HepG2 (cell line): ENCODE results near the gene CCNH. TPM values are rescaled to one million over a fixed set of nuclear protein-coding genes. Genes with fewer than 3 reads are reported as not detected.

Source experiments
- ATF7-NPFF ChIP-seq: sonication (generic); formaldehyde crosslinking; IDR thresholded peaks from 2 replicates; pipeline ENCODE4 v1.8.1; 2023; ENCODE audit warnings: mild to moderate bottlenecking, low read depth, missing genetic modification reagents, moderate library complexity
- CAMTA2 ChIP-seq: sonication (generic); formaldehyde crosslinking; IDR thresholded peaks from 2 replicates; pipeline ENCODE4 v1.4.0; 2020; ENCODE audit warnings: mild to moderate bottlenecking, missing genetic modification reagents, borderline replicate concordance
- CHD4 ChIP-seq: fragments of 200-600 bp; sonication (generic); IDR thresholded peaks from 2 replicates; pipeline ENCODE4 v1.7.0; 2017; ENCODE audit warnings: mild to moderate bottlenecking, low read length, borderline replicate concordance
- E2F1 ChIP-seq: sonication (generic); formaldehyde crosslinking; IDR thresholded peaks from 2 replicates; pipeline ENCODE4 v1.5.0; 2020; ENCODE audit warnings: missing genetic modification reagents
- GMEB1 ChIP-seq: sonication (generic); formaldehyde crosslinking; IDR thresholded peaks from 2 replicates; pipeline ENCODE4 v1.5.1; 2020; ENCODE audit warnings: missing genetic modification reagents, mild to moderate bottlenecking, borderline replicate concordance
- KLF16 ChIP-seq, 2 experiments: sonication (generic) in 1 of 2; formaldehyde crosslinking in 1 of 2; IDR thresholded peaks; 2 replicates each; pipeline versions ENCODE4 v1.6.1 to v1.8.0; 2016 to 2023; ENCODE audit warnings: missing genetic modification reagents in 2 of 2, missing compliant biosample characterization in 1 of 2
- MTF2 ChIP-seq: sonication (generic); formaldehyde crosslinking; IDR thresholded peaks from 2 replicates; pipeline ENCODE4 v1.5.0; 2020; ENCODE audit warnings: missing genetic modification reagents, borderline replicate concordance
- RNF219 ChIP-seq: sonication (generic); formaldehyde crosslinking; IDR thresholded peaks from 2 replicates; pipeline ENCODE4 v1.5.0; 2020; ENCODE audit warnings: mild to moderate bottlenecking, missing genetic modification reagents
- ZBTB33 ChIP-seq: sonication (generic); formaldehyde crosslinking; IDR thresholded peaks from 2 replicates; pipeline ENCODE4 v1.4.0; 2020; ENCODE audit warnings: missing genetic modification reagents
- ZFP82 ChIP-seq: sonication (generic); formaldehyde crosslinking; IDR thresholded peaks from 2 replicates; pipeline ENCODE4 v1.5.1; 2020; ENCODE audit warnings: mild to moderate bottlenecking, missing genetic modification reagents, borderline replicate concordance
- ZNF276 ChIP-seq: sonication (generic); formaldehyde crosslinking; IDR thresholded peaks from 2 replicates; pipeline ENCODE4 v1.4.0; 2020; ENCODE audit warnings: mild to moderate bottlenecking, low read depth, missing genetic modification reagents
- ZNF687 ChIP-seq: sonication (generic); formaldehyde crosslinking; IDR thresholded peaks from 2 replicates; pipeline ENCODE4 v1.5.1; 2020; ENCODE audit warnings: mild to moderate bottlenecking, missing genetic modification reagents, moderate library complexity
- polyA plus RNA-seq, 8 experiments: library from polyadenylated mRNA; depleted of rRNA in 3 of 8; stranded (reverse) in 7 of 8; unstranded in 1 of 8; fragments of >200 nt; fragmentation: Illumina TruSeq in 4 of 8; extraction: Trizol in 4 of 8; gene quantifications; 2 replicates each; pipeline versions ENCODE4 v1.2.1 to v1.2.3, GENCODE V29; 2011 to 2016; ENCODE audit warnings: low read depth in 4 of 8, missing spikeins in 1 of 8, mixed read lengths in 1 of 8; ENCODE audit not compliant: insufficient read depth in 1 of 8
- total RNA-seq, 5 experiments: library from RNA; depleted of rRNA; stranded (reverse); fragments of >200 nt; fragmentation: Illumina TruSeq; extraction: Trizol; gene quantifications; 2 replicates each; pipeline ENCODE4 v1.2.3, GENCODE V29; 2016; ENCODE audit warnings: low read depth in 1 of 5

The CCNH gene
- total and polyA plus RNA-seq, 2 of the 13 experiments (the other 11 are each of a cell fraction or from before 2014, with no cell fraction given), result 42.5 to 94.3 TPM

GRCh38 chr5:87412630-87413342 lies at the start of gene CCNH (continued):
- TF ChIP-seq RNF219 (CRISPR knock-in tag), result no peak
- no peak for TF ChIP-seq MTF2 (CRISPR knock-in tag)
- TF ChIP-seq CAMTA2, result no peak
- peak; percentile 87 for TF ChIP-seq ZNF687
- no peak for TF ChIP-seq ZNF276 (CRISPR knock-in tag)
- no peak for TF ChIP-seq ZFP82 (CRISPR knock-in tag)
- TF ChIP-seq CHD4, result no peak
- TF ChIP-seq KLF16 (CRISPR knock-in tag; IDR thresholded peaks at IDR 0.05), result no peak
- TF ChIP-seq GMEB1 (CRISPR knock-in tag), result peak; percentile 99
- no peak; the same call in 1 of the 2 replicates for TF ChIP-seq ATF7-NPFF (CRISPR knock-in tag)
- peak; percentile 73 for TF ChIP-seq E2F1 (CRISPR knock-in tag)
- TF ChIP-seq ZBTB33, result no peak
